Forelimb muscle (tissue), 1 donor: ENCODE data around the gene SCNN1A. TPM values are rescaled to one million over a fixed set of nuclear protein-coding genes. Genes with fewer than 3 reads are reported as not detected.

Source experiments
- DNase-seq: peaks from one replicate; pipeline ENCODE4 v3.0.0-alpha.2; 2013; ENCODE audit warnings: low read depth
- polyA plus RNA-seq: library from polyadenylated mRNA; unstranded; fragments of 120-200 nt; gene quantifications from one replicate; pipeline ENCODE4 v1.2.1, GENCODE V29; 2013; ENCODE audit not compliant: insufficient read length

SCNN1A gene
- polyA plus RNA-seq = not detected

DNA sequence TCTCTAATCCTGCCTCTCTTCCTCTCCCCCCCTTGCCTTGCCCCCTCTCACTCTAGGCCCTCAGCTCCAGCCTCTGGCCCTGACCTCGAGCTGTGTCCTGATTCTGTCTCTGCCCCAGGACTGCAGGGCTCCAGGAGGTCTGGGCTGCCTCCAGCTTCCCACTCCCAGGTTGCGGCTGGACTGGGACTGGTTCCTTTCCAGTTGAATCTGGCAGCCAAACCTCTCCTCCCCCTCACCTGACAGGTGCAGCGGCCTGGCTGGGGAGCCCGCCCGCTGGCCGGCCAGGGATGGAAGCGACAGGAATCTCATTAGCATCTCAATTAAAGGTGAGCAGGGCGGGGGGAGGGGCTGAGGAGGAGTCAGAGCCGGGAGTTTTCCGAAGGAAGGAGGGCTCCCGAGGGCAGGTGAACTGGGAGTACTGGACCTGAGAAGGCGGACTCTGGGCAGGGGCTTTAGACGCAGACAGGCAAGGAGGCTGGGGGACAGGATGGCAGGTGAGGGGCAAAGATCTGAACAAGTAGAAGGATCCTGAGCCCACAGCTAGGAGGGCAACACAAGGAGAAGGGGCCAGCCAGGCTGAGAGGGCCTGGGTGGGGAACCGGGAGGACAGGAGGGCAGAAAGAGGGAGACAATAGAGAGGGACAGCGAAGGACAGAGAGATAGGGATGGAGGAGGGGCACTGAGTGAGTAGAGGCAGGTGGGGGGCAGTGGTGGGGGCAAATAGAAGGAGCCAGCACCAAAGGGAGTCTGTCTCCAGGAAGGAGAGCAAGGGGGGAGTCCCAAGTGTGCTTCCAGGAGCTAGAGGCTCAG lies at the start of gene SCNN1A:
SCNN1A (minus strand) TSS at position 295 of the 810 bp plus-strand sequence. CDS start 780 bp downstream, outside the sequence.
- DNase-seq = no peak

DNA sequence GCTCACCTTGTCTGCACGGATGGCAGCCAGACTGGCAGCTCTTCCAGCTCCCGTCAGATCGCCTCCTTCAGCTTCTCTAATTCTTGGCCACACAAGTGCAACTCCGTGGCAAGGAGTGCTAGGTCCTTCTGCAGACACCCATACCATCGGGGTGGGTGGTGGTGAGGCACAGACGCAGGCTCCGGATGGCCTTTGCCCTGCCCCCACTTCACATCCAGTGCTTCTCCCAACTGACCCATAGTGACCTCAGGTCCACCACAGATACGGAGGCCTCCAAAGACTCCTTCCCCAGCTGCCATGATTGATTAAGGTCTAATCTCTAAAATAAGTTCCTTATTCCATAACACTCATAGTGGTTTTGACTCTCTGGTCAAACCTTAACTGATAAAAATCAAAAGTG lies 49.5 kb upstream of the SCNN1A start:
- no peak for DNase-seq

DNA sequence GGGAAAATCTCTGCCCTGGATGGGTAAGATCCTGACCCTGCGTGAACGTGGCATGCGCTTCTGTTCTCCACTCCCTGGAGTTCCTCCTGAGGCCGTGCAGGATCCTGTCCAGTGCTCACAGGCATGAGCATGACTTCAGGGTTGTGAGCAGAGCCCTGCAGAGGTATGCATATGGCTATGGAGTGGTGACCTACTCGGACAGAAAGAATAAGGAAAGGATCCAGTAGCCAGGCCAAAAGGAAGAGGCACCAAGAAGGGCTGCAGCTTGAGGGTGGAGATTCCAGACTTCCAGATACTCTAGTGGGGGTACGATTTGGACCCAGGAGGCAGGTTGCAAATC lies 48.6 kb upstream of the SCNN1A start:
- DNase-seq = no peak

DNA sequence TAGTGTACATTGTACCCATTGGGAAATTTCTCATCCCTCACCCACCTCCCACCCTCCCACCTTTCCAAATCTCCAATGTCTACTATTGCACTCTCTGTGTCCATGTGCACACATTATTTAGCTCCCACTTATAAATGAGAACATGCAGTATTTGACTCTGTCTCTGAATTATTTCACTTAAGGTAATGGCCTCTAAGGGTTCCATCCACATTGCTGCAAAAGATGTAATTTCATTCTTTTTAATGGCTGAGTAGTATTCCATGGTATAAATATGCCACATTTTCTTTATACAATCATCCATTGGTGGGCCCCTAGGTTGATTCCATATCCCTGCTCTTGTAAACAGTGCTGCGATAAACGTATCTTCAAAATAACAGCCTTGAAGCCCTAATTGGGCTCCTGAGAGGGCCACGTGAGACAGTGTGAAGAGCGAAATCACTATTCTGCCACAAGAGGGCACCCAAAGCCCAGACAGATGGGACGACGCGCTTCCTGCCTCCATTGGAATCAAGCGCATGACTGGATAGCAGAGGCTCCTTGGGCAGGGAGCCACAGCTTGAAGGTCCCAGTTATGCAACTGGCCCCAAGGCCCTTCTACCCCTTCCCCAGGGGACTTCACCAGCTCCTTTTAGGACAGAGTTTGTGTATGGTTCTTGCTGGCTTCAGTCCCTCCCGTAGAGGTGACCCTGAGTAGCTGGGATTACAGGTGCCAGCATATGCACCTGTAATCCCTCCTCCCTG lies 48.1 kb upstream of the SCNN1A start:
- DNase-seq = peak; percentile 76

DNA sequence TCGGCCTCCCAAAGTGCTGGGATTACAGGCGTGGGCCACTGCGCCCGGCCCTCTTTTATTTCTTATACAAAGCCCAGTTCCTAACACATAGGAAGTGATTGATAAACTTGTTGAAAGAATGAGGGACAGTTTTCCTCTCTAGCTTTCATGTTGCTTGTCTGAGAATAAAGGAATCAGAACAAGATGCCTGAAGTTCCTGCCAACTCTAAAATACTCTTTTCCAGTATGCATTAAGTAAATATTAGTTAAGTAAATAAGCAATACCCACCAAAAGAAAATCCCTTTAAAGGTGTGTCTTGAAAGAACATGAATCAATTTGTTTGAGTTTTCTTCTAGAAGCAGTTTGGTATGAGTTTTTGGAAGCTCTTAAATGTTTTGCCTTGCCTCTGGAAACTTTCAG lies 45.0 kb upstream of the SCNN1A start:
- no peak for DNase-seq

DNA sequence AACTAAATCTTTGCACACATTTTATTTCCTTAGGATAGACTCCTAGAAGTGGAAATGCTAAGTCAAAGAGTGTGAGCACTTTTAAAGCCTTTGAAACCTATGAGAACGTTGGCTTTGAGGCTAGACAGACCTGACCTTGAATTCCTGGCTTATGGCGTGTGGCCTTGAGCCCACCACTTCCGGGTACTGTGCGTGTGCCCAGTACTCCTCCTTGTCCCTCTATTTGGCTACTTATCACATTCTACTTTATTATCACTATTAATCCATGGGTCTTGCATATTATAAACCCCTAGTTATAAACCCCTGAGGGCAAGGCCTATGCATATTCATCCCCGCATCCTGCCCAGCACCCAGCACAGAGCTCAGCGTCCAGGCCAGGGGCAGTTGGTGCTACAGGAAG lies 43.4 kb upstream of the SCNN1A start:
- no peak for DNase-seq

DNA sequence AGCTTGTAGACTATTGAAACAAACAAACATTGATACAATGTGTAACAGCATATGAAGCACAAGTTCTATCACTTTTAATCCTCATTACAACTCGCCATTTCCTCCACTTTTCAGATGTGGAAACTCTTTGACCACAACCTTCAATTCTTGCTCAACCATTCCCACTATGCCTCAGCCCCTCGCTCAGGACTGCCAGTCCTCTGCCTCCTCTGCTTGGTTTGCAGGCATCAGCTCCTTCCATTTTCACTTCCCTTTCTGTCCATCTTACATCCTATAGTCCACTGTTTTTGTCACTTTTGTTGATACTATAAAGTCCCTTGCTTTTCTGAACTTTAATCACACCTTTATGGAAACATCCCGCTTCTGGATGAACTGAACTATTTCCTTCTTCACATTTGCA lies 41.2 kb upstream of the SCNN1A start:
- no peak for DNase-seq

DNA sequence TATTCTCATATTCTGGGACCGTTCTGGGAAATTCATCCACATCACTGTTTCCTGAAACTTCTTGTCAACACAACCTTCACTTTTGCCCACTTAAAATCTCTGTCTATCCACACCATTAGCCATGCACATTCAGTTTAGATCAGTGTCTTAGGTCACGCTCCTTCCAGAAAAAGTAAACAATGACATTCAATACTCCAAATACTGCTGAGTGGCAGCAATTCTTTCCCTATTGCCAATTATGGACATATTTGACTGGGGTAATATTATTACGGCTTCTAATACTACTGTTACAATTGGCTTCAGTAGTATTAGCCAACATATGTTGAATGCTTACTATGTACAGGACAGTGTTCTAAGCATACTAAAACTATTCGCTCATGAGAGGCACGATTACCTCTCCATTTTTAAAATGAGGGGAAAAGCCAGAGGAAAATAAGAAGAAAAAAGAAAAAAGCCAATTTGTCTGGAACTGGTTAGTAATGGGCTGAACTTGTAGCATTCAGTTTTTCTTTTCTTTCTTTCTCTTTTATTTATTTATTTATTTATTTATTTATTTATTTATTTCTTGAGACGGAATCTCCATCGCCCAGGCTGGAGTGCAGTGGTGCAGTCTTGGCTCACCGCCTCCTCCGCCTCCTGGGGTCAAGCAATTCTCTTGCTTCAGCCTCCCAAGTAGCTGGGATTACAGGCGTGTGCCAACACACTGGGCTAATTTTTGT lies 32.0 kb upstream of the SCNN1A start:
- no peak for DNase-seq

DNA sequence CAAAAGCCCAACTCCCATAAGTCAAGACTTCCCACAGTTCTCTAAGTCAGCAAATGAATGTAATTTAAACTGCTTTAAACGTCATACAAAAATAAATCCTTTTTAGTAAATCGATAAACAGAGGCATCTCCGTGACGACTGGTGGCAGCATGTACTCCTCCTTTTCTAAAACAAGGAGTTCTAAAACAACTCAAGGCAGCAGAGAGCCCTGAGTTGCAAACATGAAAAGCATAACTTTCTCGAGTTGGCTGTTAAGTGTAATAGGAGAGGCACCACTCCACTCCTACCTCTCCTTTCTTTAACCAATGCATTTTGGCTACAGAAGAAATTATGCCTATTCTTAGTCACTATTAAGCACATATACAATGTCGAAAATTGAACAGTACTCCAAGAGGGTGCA lies 30.6 kb upstream of the SCNN1A start:
- DNase-seq = no peak

DNA sequence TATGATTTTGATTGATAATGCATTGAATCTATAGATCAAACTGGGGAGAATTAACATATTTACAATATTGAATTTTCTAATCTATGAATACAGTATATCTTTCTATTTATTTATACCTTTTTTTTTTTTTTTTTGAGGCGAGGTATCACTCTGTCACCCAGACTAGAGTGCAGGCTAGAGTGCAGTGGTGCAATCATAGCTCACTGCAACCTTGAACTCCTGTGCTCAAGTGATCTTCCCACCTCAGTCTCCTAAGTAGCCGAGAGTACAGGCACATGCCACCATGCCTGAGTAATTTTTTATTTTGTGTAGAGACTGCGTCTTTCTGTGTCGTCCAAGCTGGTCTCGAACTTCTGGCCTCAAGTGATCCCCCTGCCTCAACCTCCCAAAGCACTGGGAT lies 29.0 kb upstream of the SCNN1A start:
- DNase-seq = no peak

DNA sequence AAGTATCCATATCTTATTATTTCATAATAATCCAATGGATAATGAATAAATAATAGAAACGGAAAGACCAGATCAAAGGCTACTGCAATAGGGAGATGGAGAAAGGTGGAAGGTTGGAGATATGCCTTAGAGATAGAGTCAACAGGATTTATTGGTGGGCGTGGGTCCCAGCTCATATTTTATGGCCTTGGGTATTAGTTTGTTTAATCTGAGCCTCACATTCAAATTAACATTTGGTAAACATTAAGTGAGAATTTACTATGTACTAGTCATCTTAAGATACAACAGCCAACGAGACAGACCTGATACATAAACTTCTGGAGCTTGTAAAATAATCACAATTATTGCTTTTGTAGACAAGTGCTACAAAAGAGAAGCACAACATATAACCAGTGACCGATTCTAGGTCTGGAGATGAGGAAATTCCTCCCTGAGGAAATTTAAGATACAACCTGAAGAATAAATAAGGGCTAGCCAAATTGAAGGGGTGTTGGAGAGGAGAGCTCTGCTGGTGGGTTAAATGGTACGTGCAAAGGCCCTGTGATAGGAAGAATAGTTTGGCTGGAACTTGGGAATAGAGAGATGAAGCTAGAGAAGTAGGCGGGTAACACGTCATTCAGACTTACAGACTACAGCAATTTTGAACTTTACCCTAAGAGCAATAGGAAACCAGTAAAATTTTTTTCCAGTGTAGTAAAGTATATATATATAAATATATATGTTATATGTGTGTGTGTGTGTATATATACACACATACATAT lies 24.7 kb upstream of the SCNN1A start:
- no peak for DNase-seq

DNA sequence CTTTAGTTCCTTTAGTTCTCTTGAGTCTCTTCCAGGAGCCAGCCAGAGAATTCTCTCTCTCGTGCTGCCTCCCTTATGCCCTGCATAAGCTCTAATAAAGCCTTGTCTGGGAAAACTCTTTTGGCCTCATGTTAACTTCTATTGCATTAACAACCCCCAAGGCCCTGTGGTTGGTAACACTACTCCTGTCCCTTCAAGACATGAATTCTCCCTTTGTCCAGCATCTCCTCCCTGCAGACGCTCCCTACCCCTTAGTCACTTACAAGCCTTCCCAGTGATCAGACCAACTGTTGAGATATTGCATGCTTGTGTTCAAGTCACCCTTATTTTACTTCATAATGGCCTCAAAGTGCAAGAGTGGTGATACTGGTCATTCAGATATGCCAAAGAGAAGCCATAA lies 20.7 kb upstream of the SCNN1A start:
- DNase-seq = no peak

DNA sequence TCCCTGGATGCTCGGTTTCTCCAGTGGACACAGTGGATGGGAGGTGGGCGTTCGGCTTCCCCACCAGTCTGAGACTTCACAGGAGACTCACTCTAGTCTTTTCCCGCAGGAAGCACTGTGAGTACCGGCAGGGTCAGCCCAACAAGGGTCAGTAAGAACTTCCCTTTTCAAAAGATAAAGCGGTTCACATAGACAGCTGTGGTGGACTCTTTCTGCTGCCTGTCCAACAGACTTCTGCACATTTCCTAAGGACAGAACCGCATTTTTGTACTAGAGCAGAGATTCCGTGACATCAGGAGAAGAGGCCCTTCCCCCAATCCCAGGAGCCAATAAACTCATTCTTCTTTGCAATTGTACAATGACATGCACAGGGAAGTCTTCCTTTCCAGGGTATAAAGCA lies 19.0 kb upstream of the SCNN1A start:
- DNase-seq = no peak

DNA sequence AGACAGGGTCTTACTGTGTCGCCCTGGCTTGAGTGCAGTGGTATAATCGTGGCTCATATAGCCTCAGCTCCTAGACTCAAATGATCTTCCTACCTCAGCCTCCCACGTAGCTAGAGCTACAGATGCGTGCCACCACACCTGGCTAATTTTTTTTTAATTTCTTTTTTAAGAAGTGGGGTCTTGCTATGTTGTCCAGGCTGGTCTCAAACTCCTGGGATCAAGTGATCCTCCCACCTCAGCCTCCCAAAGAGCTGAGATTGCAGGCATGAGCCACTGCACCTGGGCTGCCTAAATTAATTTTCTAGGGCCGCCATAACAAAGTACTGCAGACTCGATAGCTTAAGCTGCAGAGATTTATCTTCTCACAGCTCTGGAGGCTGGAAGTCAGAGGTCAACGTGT lies 17.7 kb upstream of the SCNN1A start:
- DNase-seq = no peak

DNA sequence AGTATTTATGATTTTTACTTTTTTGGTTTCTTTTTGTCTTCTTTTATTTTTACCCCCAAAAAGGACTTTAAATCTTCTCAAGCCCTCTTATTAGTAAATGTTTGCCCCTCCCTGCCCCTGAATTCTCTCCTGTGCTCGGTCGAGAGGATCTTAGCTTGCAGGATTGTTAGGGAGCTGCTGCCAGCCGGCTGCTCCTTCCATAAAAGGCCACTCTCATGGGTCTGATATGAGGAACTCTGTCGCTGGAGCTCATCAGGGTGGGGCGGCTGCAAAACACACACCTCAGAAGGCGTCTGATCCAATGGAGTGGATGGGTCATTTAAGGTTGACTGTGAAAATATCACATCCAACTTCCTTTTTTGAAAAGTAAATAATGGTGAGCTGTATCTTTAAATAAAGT lies 17.1 kb upstream of the SCNN1A start:
- DNase-seq = no peak

DNA sequence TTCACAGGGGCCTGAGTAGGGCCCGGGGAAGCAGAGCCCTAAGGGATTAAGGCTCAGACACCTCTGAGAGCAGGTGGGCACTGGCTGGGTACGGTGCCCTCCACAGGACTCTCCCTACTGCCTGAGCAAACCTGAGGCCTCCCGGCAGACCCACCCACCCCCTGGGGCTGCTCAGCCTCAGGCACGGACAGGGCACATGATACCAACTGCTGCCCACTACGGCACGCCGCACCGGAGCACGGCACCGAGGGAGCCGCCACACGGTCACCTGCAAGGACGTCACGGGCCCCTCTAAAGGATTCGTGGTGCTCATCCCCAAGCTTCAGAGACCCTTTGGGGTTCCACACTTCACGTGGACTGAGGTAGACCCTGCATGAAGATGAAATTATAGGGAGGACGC lies 15.7 kb upstream of the SCNN1A start:
- no peak for DNase-seq

DNA sequence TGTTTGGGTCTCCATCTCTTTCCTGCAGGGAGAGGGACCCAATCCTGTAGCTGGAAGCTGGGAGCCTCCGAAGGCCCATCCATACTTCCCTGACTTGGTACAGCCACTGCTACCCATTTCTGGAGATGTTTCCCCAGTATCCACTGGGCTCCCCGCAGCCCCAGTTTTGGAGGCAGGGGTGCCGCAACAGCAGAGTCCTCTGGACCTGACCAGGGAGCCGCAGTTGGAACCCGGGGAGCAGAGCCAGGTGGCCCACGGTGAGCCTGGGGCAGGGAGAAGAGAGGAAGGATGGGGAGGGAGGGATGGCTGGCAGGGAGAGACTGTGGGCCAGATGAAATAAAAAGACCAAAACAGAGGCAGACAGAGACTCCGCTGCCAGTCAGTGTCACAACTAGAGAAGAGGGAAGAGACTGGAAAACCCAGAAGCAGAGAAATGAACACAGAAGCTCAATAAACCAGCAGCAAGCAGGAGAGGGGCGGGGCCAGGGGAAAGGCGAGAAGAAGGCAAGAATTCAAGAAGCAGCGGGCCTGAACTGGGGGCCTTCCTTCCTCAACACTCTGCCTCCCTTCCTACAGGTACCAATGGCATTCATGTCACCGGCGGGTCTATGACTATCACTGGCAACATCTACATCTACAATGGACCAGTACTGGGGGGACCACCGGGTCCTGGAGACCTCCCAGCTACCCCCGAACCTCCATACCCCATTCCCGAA lies 14.9 kb upstream of the SCNN1A start:
- no peak for DNase-seq

DNA sequence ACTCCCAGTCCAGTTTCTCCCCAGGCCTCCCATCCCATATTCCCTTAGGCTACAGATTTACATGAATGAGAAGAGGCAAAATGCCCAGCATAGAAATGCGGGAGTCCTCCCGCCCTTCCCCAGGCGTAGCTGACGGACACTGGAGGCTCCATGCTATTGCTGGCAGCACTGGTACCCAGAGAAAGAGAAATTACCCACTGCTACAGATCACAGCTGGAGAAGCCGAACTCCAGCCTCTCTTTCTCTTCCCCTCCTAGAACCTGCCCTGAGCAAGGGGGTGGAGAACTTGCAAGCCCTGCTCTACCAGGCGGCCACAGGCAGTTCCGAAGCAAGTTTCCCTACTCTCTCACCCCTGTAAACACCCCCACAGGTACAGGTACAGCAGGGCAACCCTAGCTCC lies 12.2 kb upstream of the SCNN1A start:
- DNase-seq = no peak

DNA sequence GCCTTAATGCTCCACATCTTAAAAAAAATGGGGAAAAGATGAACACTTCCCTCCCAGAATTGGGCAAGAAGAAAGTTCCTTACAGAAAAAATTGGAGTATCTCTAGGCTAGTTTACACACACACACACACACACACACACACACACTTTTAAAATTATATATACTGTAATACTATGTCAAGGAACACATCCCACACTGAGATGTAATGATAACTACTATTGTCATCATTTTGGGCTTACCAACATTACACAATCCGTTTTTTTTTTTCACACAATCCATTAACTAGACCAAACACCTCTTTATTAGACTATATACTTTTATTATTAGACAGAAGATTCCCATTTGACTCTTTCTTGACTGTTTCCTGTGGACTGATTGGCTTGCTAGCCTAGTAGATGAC lies 11.1 kb upstream of the SCNN1A start:
- DNase-seq = no peak

DNA sequence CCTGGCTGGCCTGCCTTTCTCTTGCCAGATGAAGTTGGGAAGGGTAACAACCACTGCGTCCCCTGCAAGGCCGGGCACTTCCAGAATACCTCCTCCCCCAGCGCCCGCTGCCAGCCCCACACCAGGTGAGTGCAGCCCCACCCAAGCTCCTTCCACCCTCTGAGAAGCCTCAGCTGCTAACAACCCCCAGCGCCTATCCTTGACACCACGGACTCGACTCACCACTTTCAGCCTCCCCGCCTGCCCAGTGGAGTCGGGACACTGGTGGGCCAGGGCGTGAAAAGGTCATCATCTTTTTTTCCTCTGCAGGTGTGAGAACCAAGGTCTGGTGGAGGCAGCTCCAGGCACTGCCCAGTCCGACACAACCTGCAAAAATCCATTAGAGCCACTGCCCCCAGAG lies 10.7 kb upstream of the SCNN1A start:
- no peak for DNase-seq
